Neuronal stem cell (in vitro differentiated cells): ENCODE measurements around the gene CBX8.

Source experiments
- DNase-seq: peaks from one replicate; pipeline ENCODE4 v3.0.0-alpha.2; 2013; ENCODE audit warnings: low spot score
- H2AFZ ChIP-seq: one replicate; pipeline ENCODE4 v1.6.1; 2013; ENCODE audit warnings: mild to moderate bottlenecking, low read length, inconsistent platforms
- H2AK5ac ChIP-seq: 2 replicates; pipeline ENCODE4 v1.6.1; 2013; ENCODE audit warnings: low read depth, mild to moderate bottlenecking, inconsistent platforms, low read length, moderate library complexity, mixed read lengths
- H2BK120ac ChIP-seq: 2 replicates; pipeline ENCODE4 v1.6.1; 2013; ENCODE audit warnings: low read depth, mild to moderate bottlenecking, inconsistent platforms, low read length, moderate library complexity, mixed read lengths
- H2BK12ac ChIP-seq: one replicate; pipeline ENCODE4 v1.6.1; 2013; ENCODE audit warnings: low read length, inconsistent platforms
- H2BK15ac ChIP-seq: 2 replicates; pipeline ENCODE4 v1.6.1; 2013; ENCODE audit warnings: mild to moderate bottlenecking, low read length, inconsistent platforms, mixed read lengths
- H2BK5ac ChIP-seq: one replicate; pipeline ENCODE4 v1.6.1; 2013; ENCODE audit warnings: inconsistent platforms, mild to moderate bottlenecking, low read length, moderate library complexity
- H3K14ac ChIP-seq: one replicate; pipeline ENCODE4 v1.6.1; 2013; ENCODE audit warnings: low read length, inconsistent platforms
- H3K18ac ChIP-seq: 2 replicates; pipeline ENCODE4 v1.6.1; 2013; ENCODE audit warnings: low read length, inconsistent platforms
- H3K23ac ChIP-seq: 2 replicates; pipeline ENCODE4 v1.6.1; 2013; ENCODE audit warnings: low read depth, mild to moderate bottlenecking, mixed read lengths, low read length, inconsistent platforms; ENCODE audit not compliant: poor library complexity
- H3K27ac ChIP-seq: replicated peaks from 3 replicates; pipeline ENCODE4 v1.5.1; 2013; ENCODE audit warnings: low read length, inconsistent platforms
- H3K27me3 ChIP-seq, 3 experiments: 2 replicates each; pipeline ENCODE4 v1.6.1; 2013; ENCODE audit warnings: low read length in 3 of 3, mild to moderate bottlenecking in 2 of 3, inconsistent platforms in 1 of 3, low read depth in 1 of 3, mixed read lengths in 1 of 3, moderate library complexity in 1 of 3; ENCODE audit not compliant: control insufficient read depth in 3 of 3, insufficient read depth in 3 of 3
- H3K36me3 ChIP-seq, 2 donors: replicated peaks in 1 of 2; 2 replicates each; pipeline ENCODE4 v1.6.1; 2013; ENCODE audit warnings: low read length in 2 of 2; ENCODE audit not compliant: control insufficient read depth in 2 of 2, insufficient read depth in 2 of 2
- H3K4ac ChIP-seq: 2 replicates; pipeline ENCODE4 v1.6.1; 2013; ENCODE audit warnings: inconsistent platforms, mild to moderate bottlenecking, low read length, moderate library complexity
- H3K4me1 ChIP-seq, 2 donors: 1 replicate in 1 of 2; 2 replicates in 1 of 2; pipeline ENCODE4 v1.6.1; 2013; ENCODE audit warnings: low read length in 2 of 2, low read depth in 1 of 2; ENCODE audit not compliant: control insufficient read depth in 2 of 2, insufficient read depth in 1 of 2
- H3K4me2 ChIP-seq: one replicate; pipeline ENCODE4 v1.6.1; 2013; ENCODE audit warnings: mild to moderate bottlenecking, low read length, inconsistent platforms; ENCODE audit not compliant: insufficient read depth, poor library complexity, severe bottlenecking
- H3K4me3 ChIP-seq, 2 donors: 2 replicates each; pipeline ENCODE4 v1.5.1; 2013; ENCODE audit warnings: low read length in 2 of 2, mild to moderate bottlenecking in 2 of 2, inconsistent platforms in 1 of 2, moderate library complexity in 1 of 2
- H3K79me1 ChIP-seq: one replicate; pipeline ENCODE4 v1.6.1; 2013; ENCODE audit warnings: low read depth, mild to moderate bottlenecking, inconsistent platforms, low read length, moderate library complexity
- H3K9ac ChIP-seq: one replicate; pipeline ENCODE4 v1.6.1; 2013; ENCODE audit warnings: mild to moderate bottlenecking, low read depth, low read length, inconsistent platforms; ENCODE audit not compliant: poor library complexity
- H3K9me3 ChIP-seq, 2 donors: replicated peaks in 1 of 2; 2 replicates each; pipeline versions ENCODE3 to v1.6.1; 2013; ENCODE audit warnings: low read length in 2 of 2, mild to moderate bottlenecking in 2 of 2, inconsistent platforms in 1 of 2, low read depth in 1 of 2, mixed read lengths in 1 of 2, moderate library complexity in 1 of 2; ENCODE audit not compliant: control insufficient read depth in 2 of 2, insufficient read depth in 1 of 2
- H4K8ac ChIP-seq: one replicate; pipeline ENCODE4 v1.6.1; 2013; ENCODE audit warnings: low read depth, mild to moderate bottlenecking, inconsistent platforms, low read length, moderate library complexity
- H4K91ac ChIP-seq: one replicate; pipeline ENCODE4 v1.6.1; 2013; ENCODE audit warnings: low read length, low read depth, mild to moderate bottlenecking, inconsistent platforms; ENCODE audit not compliant: poor library complexity
- WGBS, 2 donors: extraction: QIAGEN DNeasy Blood & Tissue Kit; methylation state at CpG; one replicate each; pipeline ENCODE4 v1.1.7; 2013; ENCODE audit warnings: missing lambda C conversion rate in 2 of 2, mixed read lengths in 1 of 2; ENCODE audit not compliant: insufficient read length in 2 of 2, insufficient replicate concordance in 1 of 2; ENCODE audit errors: extremely low coverage in 2 of 2; 5-methylcytosine and 5-hydroxymethylcytosine counted together

The CBX8 gene

GRCh38 chr17:79842136-79842655, 45.3 kb upstream of the CBX8 start:
- H3K4ac ChIP-seq = no peak overlapping the region
- H3K27ac ChIP-seq = no peak overlapping the region
- no peak for DNase-seq
- WGBS, 2 donors = no CpG with 5 or more reads among the region's 20 CpGs
- peak overlapping the region; percentile 86 for H2AK5ac ChIP-seq
- peak overlapping the region; percentile 72 for H2BK120ac ChIP-seq
- H3K9me3 ChIP-seq = peaks cover 0 to 3% of the 10 kb centered on the region in 2 donors
- peaks cover 41 to 65% (median 41%) of the 10 kb centered on the region in 3 experiments for H3K27me3 ChIP-seq
- H2BK5ac ChIP-seq = peak overlapping the region; percentile 71
- H2BK15ac ChIP-seq = peak overlapping the region; percentile 96
- H3K9ac ChIP-seq = no peak overlapping the region
- H3K14ac ChIP-seq = no peak overlapping the region
- H3K23ac ChIP-seq = no peak overlapping the region
- no peaks in the 10 kb centered on the region for H3K79me1 ChIP-seq
- no peak overlapping the region for H2BK12ac ChIP-seq
- peak overlapping the region; percentile 78 for H3K18ac ChIP-seq
- no peak overlapping the region for H4K8ac ChIP-seq
- H3K36me3 ChIP-seq = peaks cover 0 to 7% of the 10 kb centered on the region in 2 donors
- H4K91ac ChIP-seq = no peak overlapping the region
- H3K4me1 ChIP-seq = peaks cover 26 to 30% of the 10 kb centered on the region in 2 donors
- peak overlapping the region; percentile 97 for H2AFZ ChIP-seq
- no peak overlapping the region for H3K4me2 ChIP-seq
- no peak overlapping the region for H3K4me3 ChIP-seq

GRCh38 chr17:79841369-79842135, 44.7 kb upstream of the CBX8 start:
- H3K27me3 ChIP-seq = peaks cover 41 to 71% (median 43%) of the 10 kb centered on the region in 3 experiments
- H3K18ac ChIP-seq = peak overlapping the region; percentile 82
- peak overlapping the region; percentile 96 for H2AK5ac ChIP-seq
- peak overlapping the region; percentile 81 for H3K9ac ChIP-seq
- H3K4ac ChIP-seq = no peak overlapping the region
- no peak overlapping the region for H3K4me3 ChIP-seq
- no peak overlapping the region for H3K27ac ChIP-seq
- H2AFZ ChIP-seq = peak overlapping the region; percentile 89
- peak overlapping the region; percentile 96 for H2BK15ac ChIP-seq
- no peak overlapping the region for H4K91ac ChIP-seq
- peak overlapping the region; percentile 97 for H2BK12ac ChIP-seq
- H3K4me2 ChIP-seq = peak overlapping the region; percentile 11
- H3K79me1 ChIP-seq = no peaks in the 10 kb centered on the region
- peaks cover 32 to 34% of the 10 kb centered on the region in 2 donors for H3K4me1 ChIP-seq
- no peak overlapping the region for H4K8ac ChIP-seq
- H3K9me3 ChIP-seq = peaks cover 0 to 3% of the 10 kb centered on the region in 2 donors
- peak overlapping the region; percentile 72 for H2BK120ac ChIP-seq
- no CpG with 5 or more reads among the region's 55 CpGs for WGBS, 2 donors
- H2BK5ac ChIP-seq = peak overlapping the region; percentile 71
- peak overlapping the region; percentile 43 for H3K23ac ChIP-seq
- DNase-seq = no peak
- H3K14ac ChIP-seq = peak overlapping the region; percentile 89
- peaks cover 0 to 13% of the 10 kb centered on the region in 2 donors for H3K36me3 ChIP-seq

DNA sequence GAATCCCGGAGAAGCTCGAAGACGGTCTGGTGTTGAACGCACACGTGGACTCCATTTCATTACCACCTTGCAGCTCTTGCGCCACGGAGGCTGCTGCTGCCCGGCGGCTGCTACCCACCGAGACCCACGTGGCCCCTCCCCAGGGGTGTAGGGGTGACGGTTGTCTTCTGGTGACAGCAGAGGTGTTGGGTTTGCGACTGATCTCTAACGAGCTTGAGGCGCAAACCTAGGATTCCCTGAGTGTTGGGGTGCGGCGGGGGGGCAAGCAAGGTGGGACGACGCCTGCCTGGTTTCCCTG, 44.1 kb upstream of the CBX8 start:
- no peaks in the 10 kb centered on the region for H3K79me1 ChIP-seq
- no peak overlapping the region for H4K91ac ChIP-seq
- H3K27ac ChIP-seq = no peak overlapping the region
- no peak overlapping the region for H2BK5ac ChIP-seq
- H3K36me3 ChIP-seq = peaks cover 0 to 19% of the 10 kb centered on the region in 2 donors
- no peak overlapping the region for H3K23ac ChIP-seq
- H2BK12ac ChIP-seq = no peak overlapping the region
- peak overlapping the region; percentile 99 for H2BK15ac ChIP-seq
- H3K14ac ChIP-seq = no peak overlapping the region
- H3K27me3 ChIP-seq = peaks cover 41 to 77% (median 44%) of the 10 kb centered on the region in 3 experiments
- H3K4ac ChIP-seq = no peak overlapping the region
- peaks cover 36 to 37% of the 10 kb centered on the region in 2 donors for H3K4me1 ChIP-seq
- H3K4me2 ChIP-seq = no peak overlapping the region
- H2AFZ ChIP-seq = peak overlapping the region; percentile 89
- peak overlapping the region in 1 of 2 donors; percentile 21 for H3K4me3 ChIP-seq
- no peak overlapping the region for H2BK120ac ChIP-seq
- no CpG with 5 or more reads among the region's 19 CpGs for WGBS, 2 donors
- no peak overlapping the region for H3K9ac ChIP-seq
- H2AK5ac ChIP-seq = peak overlapping the region; percentile 96
- H4K8ac ChIP-seq = no peak overlapping the region
- H3K18ac ChIP-seq = peak overlapping the region; percentile 82
- peaks cover 0 to 3% of the 10 kb centered on the region in 2 donors for H3K9me3 ChIP-seq
- DNase-seq = no peak

- WGBS, 2 donors = no CpG with 5 or more reads among the region's 74 CpGs
- H3K4me3 ChIP-seq = peak overlapping the region; percentile 21 to 70
- H2BK12ac ChIP-seq = peak overlapping the region; percentile 41
These were observed 43.6 kb upstream of the CBX8 start for GRCh38 chr17:79840269-79840988.

More at GRCh38 chr17:79840269-79840988, 43.6 kb upstream of the CBX8 start:
- no peaks in the 10 kb centered on the region for H3K79me1 ChIP-seq
- peaks cover 0 to 3% of the 10 kb centered on the region in 2 donors for H3K9me3 ChIP-seq
- H2AK5ac ChIP-seq = peak overlapping the region; percentile 98
- H3K4me2 ChIP-seq = peak overlapping the region; percentile 83
- no peak overlapping the region for H3K9ac ChIP-seq
- H3K14ac ChIP-seq = peak overlapping the region; percentile 75
- DNase-seq = no peak
- H3K36me3 ChIP-seq = peaks cover 0 to 24% of the 10 kb centered on the region in 2 donors
- peaks cover 36 to 39% of the 10 kb centered on the region in 2 donors for H3K4me1 ChIP-seq
- peak overlapping the region; percentile 99 for H2BK15ac ChIP-seq
- H4K8ac ChIP-seq = no peak overlapping the region
- H2AFZ ChIP-seq = peak overlapping the region; percentile 89
- peak overlapping the region; percentile 61 for H2BK120ac ChIP-seq
- H3K27ac ChIP-seq = no peak overlapping the region
- H2BK5ac ChIP-seq = peak overlapping the region; percentile 90
- H3K4ac ChIP-seq = no peak overlapping the region
- H3K23ac ChIP-seq = peak overlapping the region; percentile 85
- H3K27me3 ChIP-seq = peaks cover 41 to 80% (median 44%) of the 10 kb centered on the region in 3 experiments
- H4K91ac ChIP-seq = no peak overlapping the region
- peak overlapping the region; percentile 82 for H3K18ac ChIP-seq
